GM06990 (cell line): Measurements from ENCODE around the gene CPNE1.
"Not testable (repeated sequence)": the region's sequence is repeated elsewhere in the genome, so short reads cannot be mapped to it uniquely, and the experiment has no call there.

Source experiments
- DNase-seq: peaks from one replicate; pipeline ENCODE4 v3.0.0-alpha.2; 2011; ENCODE audit not compliant: insufficient read length; ENCODE audit errors: extremely low read depth
- H3K27me3 ChIP-seq: replicated peaks from 2 replicates; pipeline ENCODE4 v1.6.0; 2011; ENCODE audit warnings: low read length; ENCODE audit not compliant: control insufficient read depth, insufficient read depth
- H3K36me3 ChIP-seq: 2 replicates; pipeline ENCODE4 v1.5.1; 2011; ENCODE audit warnings: low read length; ENCODE audit not compliant: control insufficient read depth, insufficient read depth
- H3K4me3 ChIP-seq: replicated peaks from 2 replicates; pipeline ENCODE4 v1.5.1; 2011; ENCODE audit warnings: low read depth, mild to moderate bottlenecking, control low read depth, low read length
- CTCF ChIP-seq: IDR thresholded peaks from 2 replicates; pipeline ENCODE4 v1.5.1; 2011; ENCODE audit warnings: low read length, control low read depth, mild to moderate bottlenecking, inconsistent platforms; ENCODE audit not compliant: insufficient read depth, poor library complexity, severe bottlenecking

CPNE1 gene

GRCh38 chr20:35664466-35665206 is at the start of gene CPNE1, which contains the start of gene RBM12:
Gene CPNE1, minus strand, starts transcription at chr20:35664900. Its CDS starts 31,977 bp downstream, at chr20:35632923.
Gene RBM12, minus strand, starts transcription at chr20:35664900. Its CDS starts 9,578 bp downstream, at chr20:35655322.
- Histone ChIP-seq H3K36me3 (peaks cover 5% of the 10 kb centered on the region), H3K27me3 (no peaks in the 10 kb centered on the region), H3K4me3 (peak within 1 kb of the TSS; percentile 96)
- TF ChIP-seq CTCF, result no peak
- DNase-seq, result peak; percentile 97

GRCh38 chr20:35714127-35714526 is 49.4 kb upstream of the CPNE1 start:
- peaks cover 22% of the 10 kb centered on the region for H3K36me3 ChIP-seq
- no peaks in the 10 kb centered on the region for H3K27me3 ChIP-seq
- H3K4me3 ChIP-seq, result no peak overlapping the region
- DNase-seq, result no peak
- no peak for TF ChIP-seq CTCF

- not testable (repeated sequence) for H3K4me3 ChIP-seq, H3K27me3 ChIP-seq, DNase-seq
- H3K36me3 ChIP-seq, result peaks cover 20% of the 10 kb centered on the region
Measured at GRCh38 chr20:35713120-35713519, 48.4 kb upstream of the CPNE1 start.

DNA sequence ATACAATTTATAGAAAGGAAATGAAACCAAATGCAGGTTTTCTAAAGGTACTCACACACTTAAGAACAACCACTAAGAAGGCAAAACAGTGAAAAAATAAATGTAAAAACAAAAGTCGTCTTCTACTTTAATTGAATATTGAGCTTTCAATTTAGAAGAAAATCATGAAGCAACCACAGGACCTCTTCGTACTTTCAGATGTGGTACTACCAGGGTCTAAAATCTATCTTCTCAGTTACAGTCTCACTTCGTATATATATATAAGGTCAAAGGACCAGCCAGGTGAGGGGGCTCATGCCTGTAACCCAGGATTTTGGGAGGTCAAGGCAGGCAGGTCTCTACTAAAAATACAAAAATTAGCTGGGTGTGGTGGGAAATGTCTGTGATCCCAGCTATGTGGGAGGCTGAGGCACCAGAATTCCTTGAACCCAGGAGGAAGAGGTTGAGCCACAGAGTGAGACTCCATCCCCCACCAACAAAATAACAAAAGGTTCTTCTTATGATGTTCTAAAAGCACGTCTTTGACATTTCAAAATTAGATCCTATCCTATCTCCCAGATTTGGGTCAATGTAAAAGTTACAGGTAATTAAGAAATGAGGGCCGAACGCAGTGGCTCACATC is 47.0 kb upstream of the CPNE1 start:
- Histone ChIP-seq H3K27me3 (no peaks in the 10 kb centered on the region), H3K4me3 (no peak overlapping the region), H3K36me3 (peaks cover 19% of the 10 kb centered on the region)
- DNase-seq, result no peak
- TF ChIP-seq CTCF, result no peak

DNA sequence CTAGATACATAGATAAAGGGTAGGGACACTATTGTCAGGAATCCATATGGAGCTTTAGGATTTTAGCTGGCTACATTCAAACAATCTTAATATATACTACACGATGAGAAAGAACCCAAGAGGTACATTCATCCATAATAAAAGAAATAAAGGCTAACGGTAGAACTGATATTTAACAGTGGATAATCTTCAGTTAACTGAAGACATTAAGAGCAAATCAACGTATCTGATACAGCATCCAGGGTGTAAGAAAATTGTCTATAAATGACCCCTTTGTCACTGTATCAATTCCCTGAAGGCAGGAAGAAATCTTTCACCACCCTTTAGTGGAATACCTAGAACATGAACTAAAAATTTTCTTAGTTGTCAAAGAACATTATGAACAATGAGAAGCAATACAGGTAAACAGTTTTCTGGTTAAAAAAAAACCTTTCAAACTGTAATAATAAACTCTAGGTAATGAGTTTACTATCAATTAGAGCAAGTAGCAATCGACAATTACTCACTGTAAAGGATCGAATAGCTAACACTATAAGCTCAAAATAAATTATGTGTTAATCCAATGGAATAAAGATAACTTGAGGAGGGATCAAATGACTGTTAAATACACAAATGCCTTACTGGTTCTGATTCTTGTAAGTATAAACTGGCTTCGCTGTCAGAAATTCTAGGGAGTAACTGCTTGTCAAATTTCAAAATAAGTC is 46.3 kb upstream of the CPNE1 start:
- no peak for DNase-seq
- Histone ChIP-seq H3K4me3 (no peak overlapping the region), H3K27me3 (no peaks in the 10 kb centered on the region), H3K36me3 (peaks cover 17% of the 10 kb centered on the region)
- TF ChIP-seq CTCF, result no peak

DNA sequence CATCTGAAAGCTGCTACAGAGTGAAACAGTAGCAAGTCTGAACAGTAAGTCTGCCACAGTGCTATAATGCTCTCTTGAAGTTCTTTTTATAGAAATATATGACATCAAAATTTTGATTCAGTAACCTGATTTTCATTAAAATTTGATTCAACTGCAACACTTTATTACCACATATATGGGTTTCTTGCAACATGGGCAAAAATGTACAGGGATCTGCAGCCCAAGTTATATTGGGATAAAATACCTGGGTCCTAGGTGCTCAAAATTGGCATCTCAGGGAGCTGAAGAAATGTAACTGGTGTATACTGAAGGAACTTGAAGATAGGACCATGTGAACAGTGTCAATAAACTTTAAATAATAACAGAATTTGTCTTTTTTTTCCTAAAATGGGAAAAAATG is 45.3 kb upstream of the CPNE1 start:
- no peak overlapping the region for H3K4me3 ChIP-seq
- no peak for TF ChIP-seq CTCF
- no peaks in the 10 kb centered on the region for H3K27me3 ChIP-seq
- H3K36me3 ChIP-seq, result peaks cover 18% of the 10 kb centered on the region
- no peak for DNase-seq
